ENCODE results near the gene ITGA8. TPM values are rescaled to one million over a fixed set of nuclear protein-coding genes. Genes with fewer than 3 reads are reported as not detected.

The ITGA8 gene
- total RNA-seq, 1 experiment from 2014 or later, result not detected

- CTCF ChIA-PET, result no interaction called here
- no peak overlapping the region for H3K4me3 Mint-ChIP-seq (ENCODE audit: low read depth, unreplicated experiment)
- no peaks in the 10 kb centered on the region for H3K4me1 Mint-ChIP-seq (ENCODE audit: low read depth, unreplicated experiment)
Measured at GRCh38 chr10:15630353-15630752, 89.4 kb downstream of the ITGA8 start.

GRCh38 chr10:15627617-15628196 is 92.0 kb downstream of the ITGA8 start:
- H3K27me3 Mint-ChIP-seq (ENCODE audit: unreplicated experiment), result peaks cover 55% of the 10 kb centered on the region
- CTCF ChIA-PET, result no interaction called here
- no peak overlapping the region for H3K27ac Mint-ChIP-seq (ENCODE audit: unreplicated experiment)
- H3K9me3 Mint-ChIP-seq (ENCODE audit: low read depth, unreplicated experiment), result no peaks in the 10 kb centered on the region
- H3K4me3 Mint-ChIP-seq (ENCODE audit: low read depth, unreplicated experiment), result no peak overlapping the region
- H3K4me1 Mint-ChIP-seq (ENCODE audit: low read depth, unreplicated experiment), result no peaks in the 10 kb centered on the region
- no peaks in the 10 kb centered on the region for H3K36me3 Mint-ChIP-seq (ENCODE audit: insufficient read depth, unreplicated experiment)
- BruUV-seq (replicated peaks), result no TSS peak
- DNase-seq, result no peak
- TF ChIP-seq CTCF (IDR thresholded peaks at IDR 0.05; ENCODE audit: unreplicated experiment), result no peak
- intact Hi-C loops (cut with micrococcal nuclease; ENCODE audit: unreplicated experiment), result no loop called here

More at GRCh38 chr10:15630353-15630752, 89.4 kb downstream of the ITGA8 start:
- Mint-ChIP-seq H3K27me3 (ENCODE audit: unreplicated experiment) (peaks cover 52% of the 10 kb centered on the region), H3K27ac (ENCODE audit: unreplicated experiment) (no peak overlapping the region), H3K36me3 (ENCODE audit: insufficient read depth, unreplicated experiment) (no peaks in the 10 kb centered on the region), H3K9me3 (ENCODE audit: low read depth, unreplicated experiment) (no peaks in the 10 kb centered on the region)
- no peak for DNase-seq
- intact Hi-C loops (cut with micrococcal nuclease; ENCODE audit: unreplicated experiment), result no loop called here
- TF ChIP-seq CTCF (IDR thresholded peaks at IDR 0.05; ENCODE audit: unreplicated experiment), result no peak
- BruUV-seq (replicated peaks), result no TSS peak

- H3K4me3 Mint-ChIP-seq (ENCODE audit: low read depth, unreplicated experiment), result no peak overlapping the region
- TF ChIP-seq CTCF (IDR thresholded peaks at IDR 0.05; ENCODE audit: unreplicated experiment), result no peak
- no peaks in the 10 kb centered on the region for H3K4me1 Mint-ChIP-seq (ENCODE audit: low read depth, unreplicated experiment)
- DNase-seq, result no peak
- CTCF ChIA-PET, result no interaction called here
- no peaks in the 10 kb centered on the region for H3K36me3 Mint-ChIP-seq (ENCODE audit: insufficient read depth, unreplicated experiment)
- no peaks in the 10 kb centered on the region for H3K9me3 Mint-ChIP-seq (ENCODE audit: low read depth, unreplicated experiment)
- no TSS peak for BruUV-seq (replicated peaks)
- H3K27ac Mint-ChIP-seq (ENCODE audit: unreplicated experiment), result no peak overlapping the region
- intact Hi-C loops (cut with micrococcal nuclease; ENCODE audit: unreplicated experiment), result no loop called here
- peaks cover 55% of the 10 kb centered on the region for H3K27me3 Mint-ChIP-seq (ENCODE audit: unreplicated experiment)
Measured at GRCh38 chr10:15626937-15627336, 92.8 kb downstream of the ITGA8 start.

- no peaks in the 10 kb centered on the region for H3K4me1 Mint-ChIP-seq (ENCODE audit: low read depth, unreplicated experiment)
- H3K36me3 Mint-ChIP-seq (ENCODE audit: insufficient read depth, unreplicated experiment), result no peaks in the 10 kb centered on the region
- H3K9me3 Mint-ChIP-seq (ENCODE audit: low read depth, unreplicated experiment), result no peaks in the 10 kb centered on the region
- TF ChIP-seq CTCF (IDR thresholded peaks at IDR 0.05; ENCODE audit: unreplicated experiment), result no peak
- CTCF ChIA-PET, result no interaction called here
- BruUV-seq (replicated peaks), result no TSS peak
- H3K27ac Mint-ChIP-seq (ENCODE audit: unreplicated experiment), result no peak overlapping the region
- H3K27me3 Mint-ChIP-seq (ENCODE audit: unreplicated experiment), result peaks cover 66% of the 10 kb centered on the region
- H3K4me3 Mint-ChIP-seq (ENCODE audit: low read depth, unreplicated experiment), result no peak overlapping the region
- DNase-seq, result no peak
- intact Hi-C loops (cut with micrococcal nuclease; ENCODE audit: unreplicated experiment), result no loop called here
Measured at GRCh38 chr10:15625261-15625660, 94.5 kb downstream of the ITGA8 start.
